GM21619 (cell line): Measurements from ENCODE around the gene EDDM3A.
"Not testable (repeated sequence)": the region's sequence is repeated elsewhere in the genome, so short reads cannot be mapped to it uniquely, and the experiment has no call there.

ENCODE experiments used
- ATAC-seq: cut with Tn5 transposase; IDR thresholded peaks from one replicate; pipeline ENCODE4 v1.9.1; 2021; ENCODE audit not compliant: unreplicated experiment

Gene EDDM3A

GRCh38 chr14:20732979-20733635 lies 12.6 kb upstream of the EDDM3A start:
- ATAC-seq, result no peak

- ATAC-seq, result no peak
Measured at GRCh38 chr14:20733684-20734429, 11.8 kb upstream of the EDDM3A start.

- ATAC-seq, result peak; percentile 71
Measured at GRCh38 chr14:20734430-20734806, 11.3 kb upstream of the EDDM3A start.

GRCh38 chr14:20738292-20738691 lies 7.4 kb upstream of the EDDM3A start:
- not testable (repeated sequence) for ATAC-seq

GRCh38 chr14:20742132-20742531 lies 3.6 kb upstream of the EDDM3A start:
- ATAC-seq, result no peak

GRCh38 chr14:20743556-20743955 lies 2.1 kb upstream of the EDDM3A start:
- no peak for ATAC-seq

GRCh38 chr14:20746566-20746965 lies 879 bp downstream of the EDDM3A start:
- no peak for ATAC-seq

GRCh38 chr14:20748439-20748838 lies 2.8 kb downstream of the EDDM3A start:
- ATAC-seq, result no peak

GRCh38 chr14:20750194-20750593 lies 4.5 kb downstream of the EDDM3A start:
- ATAC-seq, result no peak

- ATAC-seq, result no peak
Measured at GRCh38 chr14:20751963-20752562, 6.4 kb downstream of the EDDM3A start.

GRCh38 chr14:20754308-20754707 lies 8.6 kb downstream of the EDDM3A start:
- ATAC-seq, result no peak

GRCh38 chr14:20755037-20755436 lies 9.3 kb downstream of the EDDM3A start:
- ATAC-seq, result no peak

- no peak for ATAC-seq
Measured at GRCh38 chr14:20757965-20758364, 12.3 kb downstream of the EDDM3A start.

GRCh38 chr14:20759465-20759864 lies 13.8 kb downstream of the EDDM3A start:
- not testable (repeated sequence) for ATAC-seq

- ATAC-seq, result no peak
Measured at GRCh38 chr14:20760950-20761349, 15.3 kb downstream of the EDDM3A start.

GRCh38 chr14:20768593-20768892 lies 22.9 kb downstream of the EDDM3A start:
- no peak for ATAC-seq

GRCh38 chr14:20769421-20769820 lies 23.7 kb downstream of the EDDM3A start:
- ATAC-seq, result no peak

GRCh38 chr14:20772650-20773049 lies 27.0 kb downstream of the EDDM3A start:
- no peak for ATAC-seq

GRCh38 chr14:20774258-20774824 lies 28.7 kb downstream of the EDDM3A start:
- no peak for ATAC-seq

- ATAC-seq, result no peak
Measured at GRCh38 chr14:20775043-20775442, 29.4 kb downstream of the EDDM3A start.

GRCh38 chr14:20775901-20776300 lies 30.2 kb downstream of the EDDM3A start:
- no peak for ATAC-seq

- no peak for ATAC-seq
Measured at GRCh38 chr14:20781803-20782202, 36.1 kb downstream of the EDDM3A start.
